GM19193 (cell line): ENCODE data around the gene PLEKHG7.

Source experiments
- POLR2A ChIP-seq: IDR thresholded peaks from 4 replicates; pipeline ENCODE4 v1.6.1; 2011; ENCODE audit not compliant: insufficient read depth, insufficient read length; ENCODE audit errors: extremely low read depth

PLEKHG7 gene

GRCh38 chr12:92702754-92703679, at the start of gene PLEKHG7:
Gene PLEKHG7, plus strand, starts transcription at chr12:92702989. Its CDS starts 3,643 bp downstream, at chr12:92706632.
- peak; percentile 70 for TF ChIP-seq POLR2A

- TF ChIP-seq POLR2A, result no peak
Observed at GRCh38 chr12:92654929-92655328, 47.9 kb upstream of the PLEKHG7 start.

- TF ChIP-seq POLR2A, result no peak
Observed at GRCh38 chr12:92656911-92657310, 45.9 kb upstream of the PLEKHG7 start.

- TF ChIP-seq POLR2A, result no peak
Observed at GRCh38 chr12:92657770-92658169, 45.0 kb upstream of the PLEKHG7 start.

GRCh38 chr12:92658611-92659010, 44.2 kb upstream of the PLEKHG7 start:
- TF ChIP-seq POLR2A, result no peak

GRCh38 chr12:92661269-92661668, 41.5 kb upstream of the PLEKHG7 start:
- TF ChIP-seq POLR2A, result no peak

- TF ChIP-seq POLR2A, result no peak
Observed at GRCh38 chr12:92665496-92665895, 37.3 kb upstream of the PLEKHG7 start.

- no peak for TF ChIP-seq POLR2A
Observed at GRCh38 chr12:92668739-92669138, 34.0 kb upstream of the PLEKHG7 start.

- no peak for TF ChIP-seq POLR2A
Observed at GRCh38 chr12:92673756-92674155, 29.0 kb upstream of the PLEKHG7 start.

- TF ChIP-seq POLR2A, result no peak
Observed at GRCh38 chr12:92674500-92674899, 28.3 kb upstream of the PLEKHG7 start.

- TF ChIP-seq POLR2A, result no peak
Observed at GRCh38 chr12:92675092-92675865, 27.5 kb upstream of the PLEKHG7 start.

- TF ChIP-seq POLR2A, result no peak
Observed at GRCh38 chr12:92676710-92677109, 26.1 kb upstream of the PLEKHG7 start.

- no peak for TF ChIP-seq POLR2A
Observed at GRCh38 chr12:92690601-92691000, 12.2 kb upstream of the PLEKHG7 start.

- no peak for TF ChIP-seq POLR2A
Observed at GRCh38 chr12:92695056-92695455, 7.7 kb upstream of the PLEKHG7 start.

GRCh38 chr12:92695577-92695976, 7.2 kb upstream of the PLEKHG7 start:
- TF ChIP-seq POLR2A, result no peak

- TF ChIP-seq POLR2A, result no peak
Observed at GRCh38 chr12:92696216-92696615, 6.6 kb upstream of the PLEKHG7 start.
